Activated CD4-positive, alpha-beta T cell treated with anti-CD3 and anti-CD28 coated beads for 24 hours (primary cell): ENCODE results near the gene RRBP1.

Experiments used
- DNase-seq, 2 donors: peaks; one replicate each; pipeline ENCODE4 v3.0.0-alpha.2; 2020; ENCODE audit warnings: low read depth in 2 of 2

RRBP1 gene

DNA sequence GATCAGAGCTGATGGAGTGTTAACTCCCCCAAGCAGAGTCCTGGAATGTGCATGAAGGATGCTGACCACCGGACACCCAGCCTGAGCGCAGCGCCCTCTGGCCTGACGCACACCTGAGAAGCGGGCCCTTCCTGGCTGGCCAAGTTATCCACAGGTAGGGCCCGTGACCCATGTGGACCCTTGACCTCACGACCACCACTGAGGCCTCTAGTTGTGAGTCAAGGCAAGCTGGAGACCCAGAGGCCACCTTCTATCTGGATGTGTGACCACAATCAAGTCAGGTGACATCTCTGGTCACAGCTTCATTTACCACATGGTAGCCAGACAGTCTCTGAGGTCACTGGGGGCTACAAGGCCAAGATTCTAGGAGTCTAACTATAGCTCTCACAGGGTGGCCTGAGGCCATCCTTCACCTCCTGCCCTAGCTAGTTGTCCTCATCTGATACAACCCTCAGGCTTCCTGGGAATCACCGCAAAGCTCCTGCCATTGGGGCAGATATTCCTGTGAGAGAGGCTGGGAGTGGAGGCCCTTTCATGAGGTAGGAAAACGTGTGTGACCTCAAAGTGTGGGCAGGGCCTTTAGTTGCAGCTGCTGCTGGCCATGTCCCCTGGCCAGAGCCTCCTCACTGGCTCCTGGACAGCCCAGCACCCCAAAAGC lies 59.1 kb downstream of the RRBP1 start:
- DNase-seq: no peak

GRCh38 chr20:17622086-17622850 lies 59.8 kb downstream of the RRBP1 start:
- DNase-seq: no peak

- DNase-seq: no peak
Observed at GRCh38 chr20:17621229-17621968, 60.6 kb downstream of the RRBP1 start.

- no peak for DNase-seq
Observed at GRCh38 chr20:17620371-17621228, 61.4 kb downstream of the RRBP1 start.

- DNase-seq: no peak
Observed at GRCh38 chr20:17619351-17620093, 62.5 kb downstream of the RRBP1 start.

DNA sequence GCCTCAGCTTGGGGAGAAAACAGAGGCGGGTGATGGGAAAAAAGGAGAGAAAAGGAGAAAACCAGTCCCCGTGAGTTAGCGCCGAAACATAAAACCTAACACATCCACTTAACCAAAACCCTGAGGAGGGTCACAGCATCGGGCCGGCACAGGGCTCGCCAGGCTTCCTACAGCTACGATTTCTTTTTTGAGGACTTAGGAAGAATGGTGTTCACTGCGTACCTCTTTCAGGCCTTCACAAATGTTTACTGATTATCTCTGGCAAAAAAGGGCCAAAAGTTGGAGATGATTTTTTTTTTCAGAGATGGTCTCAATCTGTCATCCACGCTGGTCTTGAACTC lies 63.4 kb downstream of the RRBP1 start:
- no peak for DNase-seq

DNA sequence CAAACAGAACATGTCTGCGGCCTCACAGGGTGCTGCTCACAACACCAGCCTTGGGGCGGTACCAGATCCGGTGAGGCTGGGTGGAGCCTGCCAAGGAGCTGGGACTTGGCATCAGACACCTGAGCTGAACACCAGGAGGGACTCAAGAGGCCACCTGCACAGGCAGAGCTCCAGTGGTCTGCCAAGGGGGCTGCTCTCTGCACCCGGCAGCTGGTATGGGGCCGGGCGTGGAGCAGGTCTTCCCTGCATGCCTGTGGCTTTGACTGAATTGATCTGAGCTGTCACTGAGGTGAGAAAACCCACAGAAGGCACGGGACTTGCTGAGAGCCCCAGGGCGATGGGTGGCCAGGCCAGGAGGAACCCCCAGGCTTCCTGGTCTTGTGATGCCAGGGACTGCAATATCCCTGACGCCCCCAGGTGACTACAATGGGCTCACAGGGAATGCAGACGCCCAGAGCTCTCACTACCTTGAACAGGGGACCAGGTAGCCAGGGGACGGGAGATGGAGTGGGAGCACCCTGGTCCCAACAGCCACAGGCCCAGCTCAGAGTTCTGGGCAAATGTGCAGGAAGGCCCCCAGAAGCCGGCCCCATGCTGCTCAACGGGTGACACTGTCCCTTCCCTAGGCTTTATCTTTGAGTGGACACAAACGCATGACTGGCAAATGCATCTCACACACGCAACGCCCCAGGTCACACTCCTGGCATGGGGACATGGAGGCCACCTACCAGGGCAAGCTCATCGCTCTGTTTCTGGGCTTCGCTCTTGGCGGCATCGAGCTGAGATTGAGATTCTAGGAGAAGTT lies 64.0 kb downstream of the RRBP1 start:
- no peak for DNase-seq

- peak in 1 of 2 donors; percentile 38 for DNase-seq
Observed at GRCh38 chr20:17617212-17617867, 64.7 kb downstream of the RRBP1 start.

GRCh38 chr20:17616480-17617211 lies 65.4 kb downstream of the RRBP1 start:
- DNase-seq: no peak

- DNase-seq: no peak
Observed at GRCh38 chr20:17615645-17616479, 66.2 kb downstream of the RRBP1 start.

GRCh38 chr20:17614812-17615644 lies 67.0 kb downstream of the RRBP1 start:
- no peak for DNase-seq

- no peak for DNase-seq
Observed at GRCh38 chr20:17614176-17614811, 67.7 kb downstream of the RRBP1 start.

DNA sequence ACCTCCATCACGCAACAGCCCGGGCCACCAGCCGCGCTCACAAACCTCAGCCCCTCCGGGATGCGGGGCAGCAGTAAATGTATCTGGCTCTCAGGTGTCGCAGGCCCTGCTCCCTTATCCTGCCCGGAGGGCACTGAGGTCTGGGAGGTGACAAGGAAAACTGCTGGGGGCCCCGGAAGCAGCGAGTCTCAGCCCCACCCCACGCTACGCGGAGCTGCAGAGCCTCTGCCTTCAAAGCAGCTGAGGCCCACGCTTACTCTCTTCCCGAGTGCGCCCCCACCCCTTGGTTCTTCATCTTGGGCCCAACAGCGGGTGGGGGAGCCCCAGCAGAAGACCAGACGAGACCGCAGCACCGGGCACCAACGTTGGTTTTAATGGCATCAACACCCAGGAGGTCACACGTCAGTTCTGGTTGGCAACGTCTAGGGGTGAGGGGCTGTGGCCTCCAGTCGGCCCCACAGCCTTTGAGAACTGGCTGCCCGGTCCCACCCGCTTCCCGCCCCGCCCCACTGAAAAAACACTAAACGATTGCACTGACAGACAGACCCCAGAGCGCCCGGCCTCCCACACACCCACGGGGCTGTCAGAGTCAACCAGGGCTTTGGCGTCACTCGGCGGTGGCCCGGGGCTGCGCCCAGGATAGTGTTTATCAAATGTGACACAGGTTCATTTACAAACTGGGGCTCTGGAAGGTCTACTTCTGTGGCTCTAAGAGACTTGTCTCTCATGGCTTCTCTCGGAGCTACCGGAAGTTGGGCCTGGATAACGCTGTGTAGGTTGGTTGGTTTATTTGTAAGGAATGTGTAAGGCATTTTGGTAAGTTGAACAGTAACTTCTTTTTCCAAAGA lies 68.5 kb downstream of the RRBP1 start:
- DNase-seq: no peak

- DNase-seq: no peak
Observed at GRCh38 chr20:17612992-17613327, 69.1 kb downstream of the RRBP1 start.

DNA sequence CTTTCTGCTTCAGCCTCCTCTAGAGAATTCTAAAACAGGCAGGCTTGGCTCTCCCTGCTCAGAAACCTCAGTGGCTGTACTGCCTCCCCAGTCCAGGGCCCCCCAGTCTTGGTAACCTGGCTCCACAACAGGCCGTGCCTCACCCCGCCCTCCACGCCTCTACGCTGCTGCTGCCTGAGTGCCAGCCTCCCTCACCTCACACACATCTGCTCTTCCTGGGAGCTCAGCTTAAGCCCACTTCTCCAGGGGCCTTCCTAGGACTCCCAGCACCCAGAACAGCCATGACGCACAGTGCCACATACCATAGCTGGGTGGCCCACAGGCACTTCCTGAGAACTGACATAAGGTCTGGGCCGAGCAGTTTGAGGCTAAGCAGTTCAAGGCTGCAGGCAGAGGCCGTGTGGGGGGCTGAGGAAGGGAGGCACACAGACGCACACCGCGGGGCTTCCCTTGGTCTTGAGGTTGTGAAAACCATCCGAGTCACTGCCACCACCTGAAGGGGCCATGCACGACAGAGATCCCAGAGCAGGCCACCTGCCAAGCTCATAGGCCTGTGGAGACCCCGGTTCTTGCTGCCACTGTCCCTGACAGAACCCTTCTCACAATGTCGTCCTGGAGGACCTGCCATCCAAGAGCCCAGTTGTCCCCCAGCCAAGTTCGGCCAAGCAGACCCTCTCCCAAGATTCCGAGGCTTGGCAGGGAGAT lies 69.6 kb downstream of the RRBP1 start:
- no peak for DNase-seq
